HG02970 (cell line): ENCODE measurements around the gene SEM1.
A peak's percentile ranks its signal among the peaks of the same experiment; 100 is the strongest.
"Not testable (repeated sequence)": the region's sequence is repeated elsewhere in the genome, so short reads cannot be mapped to it uniquely, and the experiment has no call there.

Experiments
- ATAC-seq: cut with Tn5 transposase; IDR thresholded peaks from one replicate; pipeline ENCODE4 v1.9.1; 2021; ENCODE audit warnings: mild to moderate bottlenecking, moderate library complexity, moderate number of reproducible peaks; ENCODE audit not compliant: unreplicated experiment, low FRiP score

Gene SEM1

GRCh38 chr7:96707901-96708774 lies 1.5 kb downstream of the SEM1 start:
- no peak for ATAC-seq

DNA sequence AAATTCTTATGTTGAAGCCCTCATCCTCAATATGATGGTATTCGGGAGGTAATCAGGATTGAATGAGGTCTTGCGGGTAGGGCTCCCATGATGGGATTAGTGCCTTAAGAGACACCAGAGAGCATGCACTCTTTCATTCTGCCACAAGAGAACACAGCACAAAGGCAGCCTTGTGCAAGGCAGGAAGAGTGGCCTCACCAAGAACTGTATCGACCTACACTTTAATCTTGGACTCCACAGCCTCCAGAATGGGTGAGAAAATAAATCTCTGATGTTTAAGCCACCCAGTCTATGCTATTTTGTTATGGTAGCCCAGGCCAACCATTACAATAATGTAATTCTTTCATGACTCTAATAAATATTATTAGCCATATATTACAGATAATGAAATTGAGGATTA lies 8.4 kb downstream of the SEM1 start:
- ATAC-seq = no peak

GRCh38 chr7:96700516-96700915 lies 9.1 kb downstream of the SEM1 start:
- ATAC-seq = no peak

- no peak for ATAC-seq
Observed at GRCh38 chr7:96699219-96699871, 10.3 kb downstream of the SEM1 start.

GRCh38 chr7:96698449-96698848 lies 11.2 kb downstream of the SEM1 start:
- ATAC-seq = not testable (repeated sequence)

DNA sequence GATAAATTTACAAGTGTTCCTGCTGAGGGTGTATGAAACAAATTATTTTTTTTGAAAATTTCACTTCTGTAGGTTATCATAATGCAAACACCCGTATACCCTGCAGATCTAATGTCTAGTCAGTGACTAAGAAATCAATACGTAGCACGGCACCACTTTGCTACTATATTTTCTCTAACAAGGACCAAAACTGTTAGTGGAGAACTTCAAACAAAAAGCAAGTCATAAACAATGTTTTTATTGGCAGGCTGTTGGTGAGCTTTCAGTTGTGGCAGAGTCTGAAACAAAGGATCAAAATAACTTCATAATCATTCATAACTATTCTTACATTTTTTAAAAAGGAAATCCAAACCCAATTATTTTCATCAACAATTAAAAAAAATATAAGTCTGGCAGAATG lies 11.8 kb downstream of the SEM1 start:
- ATAC-seq = no peak

DNA sequence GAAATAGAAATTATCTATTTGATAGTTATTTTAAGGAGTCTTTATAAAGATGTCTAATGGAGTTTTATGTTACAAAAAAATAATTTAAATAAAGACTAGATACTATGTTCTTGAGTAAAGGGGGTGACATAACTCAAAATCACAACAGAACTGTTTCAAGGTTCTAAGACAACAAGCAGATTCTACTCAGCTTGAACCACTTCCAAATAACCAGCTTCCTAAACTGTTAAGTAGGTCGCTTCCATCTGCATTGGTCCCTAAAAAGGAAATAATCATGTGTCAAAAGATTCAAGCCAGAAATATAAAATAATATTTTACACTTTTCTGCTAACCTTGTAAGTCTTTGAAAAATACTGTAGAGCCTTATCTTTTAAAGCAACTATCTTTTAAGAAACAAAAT lies 14.1 kb downstream of the SEM1 start:
- no peak for ATAC-seq

DNA sequence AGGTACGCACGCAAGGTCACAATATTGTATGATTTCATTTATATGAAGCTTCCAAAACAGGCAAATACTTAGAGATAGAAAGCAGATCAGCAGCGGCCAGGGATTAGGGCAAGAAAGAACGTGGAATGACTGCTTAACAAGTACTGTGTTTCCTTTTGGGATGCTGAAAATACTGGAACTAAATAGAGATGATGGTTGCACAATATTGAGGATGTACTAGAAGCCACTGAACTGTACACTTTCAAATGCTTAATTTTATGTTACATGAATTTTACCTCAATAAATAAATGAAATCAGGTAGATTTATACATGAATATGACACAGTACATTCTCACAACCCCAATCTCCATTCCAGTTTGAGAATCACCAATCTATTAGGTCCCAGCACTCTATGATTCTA lies 15.6 kb downstream of the SEM1 start:
- ATAC-seq = no peak

DNA sequence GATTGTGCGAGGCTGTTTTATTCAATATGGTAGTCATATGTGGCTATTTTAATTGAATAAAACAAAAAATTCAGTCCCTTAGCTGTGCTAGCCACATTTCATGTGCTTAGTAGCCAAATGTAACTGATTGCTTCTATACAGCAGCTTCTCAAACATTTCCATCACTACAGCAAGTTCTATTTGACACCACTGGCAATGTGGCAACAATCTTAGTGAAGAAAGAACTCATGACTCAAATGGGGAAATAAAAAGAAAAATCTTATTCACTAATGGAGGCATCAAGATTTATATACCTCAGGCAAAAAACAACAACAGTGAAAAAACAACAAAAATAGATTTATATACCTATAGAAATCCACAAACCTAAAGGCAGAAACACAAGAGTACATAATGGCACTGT lies 17.9 kb downstream of the SEM1 start:
- no peak for ATAC-seq

GRCh38 chr7:96689414-96689813 lies 20.2 kb downstream of the SEM1 start:
- ATAC-seq = no peak

- no peak for ATAC-seq
Observed at GRCh38 chr7:96686305-96686704, 23.3 kb downstream of the SEM1 start.

- ATAC-seq = peak; percentile 64
Observed at GRCh38 chr7:96685755-96686154, 23.9 kb downstream of the SEM1 start.

DNA sequence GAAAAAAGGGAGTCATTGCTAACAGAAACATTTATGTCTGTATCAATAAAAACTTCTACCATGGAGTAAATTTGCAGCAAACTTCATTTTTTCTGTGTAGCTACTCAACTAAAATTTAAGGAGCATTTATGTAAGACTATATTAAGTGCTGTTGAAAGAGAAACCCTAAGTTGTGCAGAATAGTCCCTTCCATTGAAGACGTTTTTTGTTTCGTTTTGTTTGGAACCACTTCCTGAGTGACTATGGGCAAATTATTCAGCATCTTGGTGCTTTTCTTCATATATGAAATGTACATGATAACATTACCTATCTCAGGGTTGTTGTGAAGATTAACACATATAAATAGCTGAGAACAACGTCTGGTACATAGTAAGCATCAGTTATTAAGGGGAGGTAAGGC lies 24.3 kb downstream of the SEM1 start:
- ATAC-seq = peak; percentile 58

DNA sequence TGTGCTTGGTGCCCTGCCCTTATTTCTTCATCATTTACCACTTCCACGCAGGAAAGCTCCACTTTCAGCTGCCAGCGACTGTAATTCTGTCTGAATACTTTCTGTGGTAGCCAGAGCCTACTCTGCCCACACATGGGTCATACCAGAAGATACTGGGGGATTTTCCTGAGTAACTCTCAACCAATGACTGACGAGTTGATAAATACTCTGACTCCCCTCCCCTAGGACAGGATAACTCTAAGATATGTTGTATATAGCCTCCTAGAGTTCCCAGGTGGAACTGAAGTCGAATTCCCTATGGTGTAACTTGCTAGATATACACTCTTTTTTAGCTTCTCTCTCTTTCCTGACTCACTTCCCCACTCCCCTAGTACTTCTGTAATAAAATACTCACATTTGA lies 29.8 kb downstream of the SEM1 start:
- no peak for ATAC-seq

- no peak for ATAC-seq
Observed at GRCh38 chr7:96676919-96677318, 32.7 kb downstream of the SEM1 start.

DNA sequence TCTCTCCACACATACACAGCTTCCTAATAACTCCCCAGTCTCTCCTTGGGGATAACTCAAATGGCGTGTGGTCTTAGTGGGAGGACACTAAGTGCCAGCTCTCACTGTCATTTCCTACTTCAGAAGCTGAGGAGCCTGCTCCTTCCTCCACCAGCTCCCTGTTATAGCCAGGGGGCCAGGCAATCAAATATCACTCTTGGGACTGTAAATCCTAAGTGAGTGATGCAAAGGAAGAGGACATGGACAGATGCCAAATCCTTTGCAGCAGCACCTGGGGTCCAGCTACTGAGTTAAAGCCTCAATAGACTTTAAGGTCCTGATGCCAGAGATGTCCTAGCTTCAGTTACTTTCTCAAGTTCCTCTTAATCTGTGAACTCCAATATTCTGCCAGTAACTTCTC lies 34.1 kb downstream of the SEM1 start:
- no peak for ATAC-seq

GRCh38 chr7:96674565-96674964 lies 35.1 kb downstream of the SEM1 start:
- ATAC-seq = no peak

- no peak for ATAC-seq
Observed at GRCh38 chr7:96671854-96672253, 37.8 kb downstream of the SEM1 start.

DNA sequence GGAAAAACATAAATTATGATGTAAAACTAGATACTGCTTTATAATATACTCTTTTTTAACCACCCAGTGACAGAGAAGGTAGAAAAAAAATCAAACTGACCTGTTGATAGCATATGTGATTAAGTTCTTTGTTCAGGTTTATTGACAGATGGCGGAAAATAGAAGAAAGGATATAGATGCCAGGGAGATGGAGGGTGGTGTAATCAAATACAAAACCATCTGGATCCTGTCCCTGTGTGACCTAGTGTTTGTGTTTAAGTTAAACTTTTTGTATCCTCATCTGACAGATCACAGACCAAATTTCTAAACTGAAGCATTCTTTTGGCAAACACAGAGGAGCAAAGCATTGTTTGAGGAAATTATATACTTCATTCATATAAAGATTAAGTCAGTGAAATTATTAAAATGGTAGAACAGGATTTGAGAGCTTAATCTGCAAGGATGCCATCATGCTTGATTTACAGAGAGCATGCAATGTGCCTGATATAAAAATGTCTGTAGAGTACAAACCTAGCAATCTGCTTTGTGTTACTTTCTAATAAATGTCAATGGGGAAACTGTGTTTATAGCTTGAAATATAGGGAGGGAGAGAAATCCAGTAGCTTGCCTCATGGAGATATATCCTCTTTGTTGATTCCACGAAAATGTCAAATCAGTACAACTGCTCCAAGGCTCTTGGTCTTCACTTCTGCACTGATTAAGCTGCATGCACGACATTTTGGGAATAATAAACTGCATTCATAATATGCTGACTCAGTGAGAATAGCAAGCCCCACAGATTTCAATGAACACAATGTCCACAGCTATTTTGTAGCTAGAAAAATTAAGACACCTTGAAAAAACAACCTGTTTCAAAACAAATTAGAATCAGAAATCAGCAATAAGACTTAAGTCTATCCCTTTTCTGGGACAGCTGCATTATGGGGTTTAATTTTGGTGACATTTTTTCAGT lies 39.0 kb downstream of the SEM1 start:
- ATAC-seq = no peak

GRCh38 chr7:96669812-96670211 lies 39.8 kb downstream of the SEM1 start:
- ATAC-seq = no peak

- no peak for ATAC-seq
Observed at GRCh38 chr7:96667026-96667425, 42.6 kb downstream of the SEM1 start.
